WI38 (cell line): ENCODE data around the gene NHEJ1.

Experiments used
- H3K4me3 ChIP-seq: 2 replicates; pipeline ENCODE4 v1.5.1; 2011; ENCODE audit warnings: low read depth, mild to moderate bottlenecking, control low read depth, low read length
- TF ChIP-seq, protein P1 (sequence below): IDR thresholded peaks from 2 replicates; pipeline ENCODE4 v1.5.1; 2012; ENCODE audit warnings: low read depth, mild to moderate bottlenecking, control low read depth, low read length

The NHEJ1 gene

DNA sequence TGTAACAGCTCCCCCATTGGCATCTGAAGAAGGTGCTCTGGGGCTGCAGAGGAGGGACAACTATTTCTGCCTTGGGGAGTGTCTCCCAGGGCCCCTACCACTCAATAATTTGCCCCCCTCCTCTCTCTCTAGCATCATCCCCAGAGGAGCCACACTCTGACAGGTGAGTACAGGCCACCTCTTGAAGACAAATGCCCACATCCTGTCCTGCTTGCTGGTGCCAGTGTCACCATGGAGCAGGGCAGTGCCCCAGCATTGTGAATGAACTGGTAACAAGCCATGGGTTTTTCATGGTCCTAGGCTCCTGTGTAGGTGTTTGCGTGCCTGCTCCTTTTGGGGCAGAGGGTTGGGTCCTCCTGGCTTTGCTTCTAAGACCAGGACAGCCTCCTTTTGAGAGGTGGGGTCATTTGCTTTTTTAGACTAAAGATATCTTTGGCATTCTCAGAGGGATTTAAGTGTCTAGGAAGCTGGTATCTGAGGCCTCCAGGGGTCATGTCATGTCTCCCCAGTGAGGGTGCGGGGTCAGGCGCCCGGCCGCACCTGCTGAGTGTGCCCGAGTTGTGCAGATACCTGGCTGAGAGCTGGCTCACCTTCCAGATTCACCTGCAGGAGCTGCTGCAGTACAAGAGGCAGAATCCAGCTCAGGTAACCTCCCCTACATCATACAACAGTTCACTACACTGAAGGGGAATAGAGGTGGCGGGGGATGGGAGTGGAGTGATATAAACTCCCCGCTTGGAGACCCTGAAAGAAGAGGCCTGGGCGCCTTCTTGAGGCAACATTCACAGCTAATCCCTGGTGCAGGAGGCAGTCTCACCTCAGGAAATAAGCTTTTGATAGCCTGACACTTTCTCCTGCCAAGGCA is 19.2 kb upstream of the NHEJ1 start:
- H3K4me3 ChIP-seq, result peak overlapping the region; percentile 65
- TF ChIP-seq, protein P1, sequence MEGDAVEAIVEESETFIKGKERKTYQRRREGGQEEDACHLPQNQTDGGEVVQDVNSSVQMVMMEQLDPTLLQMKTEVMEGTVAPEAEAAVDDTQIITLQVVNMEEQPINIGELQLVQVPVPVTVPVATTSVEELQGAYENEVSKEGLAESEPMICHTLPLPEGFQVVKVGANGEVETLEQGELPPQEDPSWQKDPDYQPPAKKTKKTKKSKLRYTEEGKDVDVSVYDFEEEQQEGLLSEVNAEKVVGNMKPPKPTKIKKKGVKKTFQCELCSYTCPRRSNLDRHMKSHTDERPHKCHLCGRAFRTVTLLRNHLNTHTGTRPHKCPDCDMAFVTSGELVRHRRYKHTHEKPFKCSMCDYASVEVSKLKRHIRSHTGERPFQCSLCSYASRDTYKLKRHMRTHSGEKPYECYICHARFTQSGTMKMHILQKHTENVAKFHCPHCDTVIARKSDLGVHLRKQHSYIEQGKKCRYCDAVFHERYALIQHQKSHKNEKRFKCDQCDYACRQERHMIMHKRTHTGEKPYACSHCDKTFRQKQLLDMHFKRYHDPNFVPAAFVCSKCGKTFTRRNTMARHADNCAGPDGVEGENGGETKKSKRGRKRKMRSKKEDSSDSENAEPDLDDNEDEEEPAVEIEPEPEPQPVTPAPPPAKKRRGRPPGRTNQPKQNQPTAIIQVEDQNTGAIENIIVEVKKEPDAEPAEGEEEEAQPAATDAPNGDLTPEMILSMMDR, result no peak

DNA sequence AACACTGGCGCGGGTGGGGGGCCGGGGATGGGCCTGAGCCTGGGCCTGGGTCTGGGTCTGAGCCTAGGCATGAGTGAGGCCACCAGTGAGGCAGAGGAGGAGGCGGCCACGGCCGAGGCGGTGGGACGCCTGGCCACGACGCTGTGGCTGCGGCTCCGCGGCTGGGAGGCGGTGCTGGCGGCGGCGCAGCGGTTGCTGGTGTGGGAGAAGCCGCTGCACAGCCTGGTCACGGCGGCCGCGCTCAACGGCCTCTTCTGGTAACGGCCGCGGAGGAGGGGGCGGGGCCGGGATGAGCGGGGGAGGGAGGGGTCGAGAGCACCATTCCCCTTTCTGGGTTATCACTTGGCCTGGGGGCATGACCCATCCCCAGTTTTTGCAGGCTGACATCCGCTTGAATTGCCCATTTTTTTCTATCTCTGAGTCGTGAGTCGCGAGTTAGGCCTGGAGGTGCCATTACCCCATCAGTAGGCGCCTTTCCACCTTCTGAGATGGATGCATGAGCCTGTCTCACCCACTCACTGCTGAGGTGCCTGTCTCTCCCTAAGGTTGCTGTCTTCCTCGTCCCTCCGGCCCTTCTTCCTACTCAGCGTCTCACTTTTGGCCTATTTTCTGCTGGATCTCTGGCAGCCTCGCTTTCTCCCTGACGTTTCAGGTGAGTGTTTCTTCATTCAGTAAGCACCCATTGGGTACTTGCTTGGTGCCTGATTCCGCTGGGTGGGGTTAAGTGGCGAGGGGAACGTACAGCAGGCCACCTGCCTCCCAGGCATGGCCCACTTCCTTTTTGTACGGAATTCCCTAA is 18.0 kb upstream of the NHEJ1 start:
- TF ChIP-seq, protein P1, result no peak
- H3K4me3 ChIP-seq, result peak overlapping the region; percentile 65

DNA sequence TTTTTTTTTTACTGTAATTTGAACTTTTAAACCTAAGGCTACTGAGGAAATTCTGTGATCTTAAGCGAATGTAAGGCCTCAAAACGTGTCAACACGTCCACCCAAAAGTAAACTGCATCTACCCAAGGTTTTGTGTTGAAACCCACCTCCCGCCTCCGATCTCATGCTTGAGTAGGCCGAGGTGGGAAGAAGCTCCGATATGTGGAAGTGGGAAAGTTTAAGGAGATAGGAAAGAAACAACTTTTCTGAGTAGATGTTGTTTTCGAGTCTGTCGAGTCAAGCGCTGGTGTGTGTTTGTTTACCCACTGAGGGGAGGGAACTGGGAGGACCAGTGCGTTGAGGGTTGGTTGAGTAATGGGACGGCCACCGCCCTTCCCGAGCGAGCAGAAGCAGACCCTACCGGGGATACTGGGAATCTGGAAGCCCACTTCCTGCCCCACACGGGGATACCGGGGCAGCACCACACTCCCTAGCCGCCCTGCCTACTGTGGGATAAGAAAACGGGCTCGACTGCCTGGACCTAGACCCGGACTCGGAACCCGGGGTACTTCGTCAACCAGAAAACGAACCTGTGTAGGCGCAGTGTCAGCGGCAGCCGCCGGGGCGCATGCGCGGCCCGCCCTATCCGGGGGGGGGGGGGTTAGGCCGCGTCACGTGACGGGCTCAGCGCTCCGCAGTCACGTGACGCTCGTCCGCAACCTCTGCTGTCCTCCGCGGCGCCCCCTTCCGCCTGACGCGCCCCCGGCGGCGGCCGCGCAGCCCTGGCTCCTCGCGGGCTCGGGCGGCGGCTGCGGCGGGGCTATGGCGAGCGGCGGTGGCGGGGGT is 17.1 kb upstream of the NHEJ1 start, which contains the start of gene RETREG2:
Gene RETREG2 (plus strand): TSS at position 724 of the 825 bp plus-strand sequence. CDS start 78 bp downstream, at position 802.
- peak within 1 kb of the TSS; percentile 84 for H3K4me3 ChIP-seq
- TF ChIP-seq, protein P1, result 0 out of 2 replicates have a peak, but pooled peaks have one; percentile 4

DNA sequence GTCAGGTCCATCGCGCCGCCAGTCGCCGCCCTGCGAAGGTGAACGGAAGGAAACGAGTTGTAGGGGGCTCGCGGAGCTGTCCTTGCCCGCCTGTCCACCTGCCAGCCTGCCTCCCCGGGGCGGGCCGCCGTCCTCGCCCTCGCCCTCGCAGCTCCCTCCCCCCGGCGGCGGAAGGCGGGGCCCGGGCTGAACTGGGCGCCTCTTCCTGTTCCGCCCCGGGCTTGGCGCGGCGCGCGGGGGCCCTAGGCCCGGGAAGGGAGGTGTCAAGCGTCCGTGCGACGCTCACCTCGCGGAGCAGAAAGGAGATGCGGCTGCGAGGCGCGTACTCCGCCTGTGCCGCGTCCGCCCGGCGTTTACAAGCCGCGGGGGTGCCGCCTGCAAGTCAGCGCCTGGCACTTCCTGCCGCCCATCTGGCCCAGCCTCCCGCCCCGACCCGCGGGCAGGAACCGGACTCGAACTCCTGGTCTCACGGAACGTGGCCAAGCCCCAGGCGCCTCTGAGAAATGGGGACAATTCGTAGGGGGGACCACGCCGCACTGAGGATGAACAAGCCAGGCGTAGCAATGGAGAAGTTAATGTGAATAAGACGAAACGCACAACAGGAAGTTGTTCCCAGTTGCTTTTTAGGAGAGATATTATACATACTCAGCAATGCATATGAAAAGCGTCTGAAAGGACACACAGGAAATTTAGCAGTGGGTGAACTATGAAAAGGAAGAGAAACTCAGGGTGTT is 16.4 kb upstream of the NHEJ1 start, which contains the start of gene CNPPD1:
Gene CNPPD1 (minus strand): TSS at position 108 of the 734 bp plus-strand sequence. CDS start 97 bp downstream, at position 11.
- TF ChIP-seq, protein P1, result no peak
- H3K4me3 ChIP-seq, result peak within 1 kb of the TSS; percentile 84

DNA sequence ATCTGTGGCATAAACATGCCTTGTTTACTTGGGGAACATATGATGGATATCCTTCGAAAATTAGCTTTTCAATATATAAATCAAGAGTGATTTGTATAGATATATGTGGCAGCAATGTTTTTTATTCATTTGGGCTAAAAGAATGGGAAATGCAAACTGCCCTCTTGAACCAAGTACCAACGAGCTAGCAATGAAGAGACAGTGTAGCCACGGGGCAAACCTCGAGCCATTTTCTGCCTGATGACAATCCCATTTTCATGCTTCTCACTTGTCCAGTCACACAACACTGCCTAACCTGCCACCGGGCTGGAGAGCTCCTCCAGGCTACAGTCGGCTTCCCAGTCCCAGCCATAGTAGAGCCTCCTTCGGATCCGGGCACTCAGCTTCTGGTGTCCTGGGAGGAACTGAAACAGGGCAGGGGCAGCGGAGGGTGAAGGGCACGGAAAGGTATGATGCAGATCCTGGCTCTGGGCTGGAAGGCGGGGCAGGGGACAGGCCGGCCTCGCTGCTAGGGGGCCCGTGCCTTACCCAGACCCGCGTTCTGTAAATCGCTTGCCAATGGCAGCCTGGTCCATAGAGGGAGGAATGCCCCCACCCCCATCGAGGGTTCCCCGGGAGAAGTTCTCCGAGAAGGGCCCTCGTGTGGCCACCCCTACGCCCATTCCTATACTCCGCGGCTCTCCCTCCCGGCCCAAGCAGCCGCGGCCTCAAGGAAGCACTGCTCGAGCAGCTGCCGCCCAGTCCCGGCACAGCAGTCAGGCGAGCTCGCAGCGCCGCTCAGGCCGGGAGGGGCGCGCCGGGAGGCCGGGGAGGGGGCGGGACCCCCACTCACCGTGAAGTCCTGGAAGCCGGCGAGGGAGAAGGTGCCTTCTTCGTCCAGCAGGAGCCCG is 15.6 kb upstream of the NHEJ1 start:
- H3K4me3 ChIP-seq, result peak overlapping the region; percentile 84
- TF ChIP-seq, protein P1, result no peak
